Measurements from ENCODE around the gene OLFML1. TPM values are rescaled to one million over a fixed set of nuclear protein-coding genes. Genes with fewer than 3 reads are reported as not detected.

The OLFML1 gene
- total RNA-seq, 1 experiment from 2014 or later, result not detected

GRCh38 chr11:7532405-7533145 is 47.3 kb downstream of the OLFML1 start:
- DNase-seq (ENCODE audit: low read depth), result no peak

- no peak for DNase-seq (ENCODE audit: low read depth)
Measured at GRCh38 chr11:7533199-7534041, 48.1 kb downstream of the OLFML1 start.

- DNase-seq (ENCODE audit: low read depth), result no peak
Measured at GRCh38 chr11:7534042-7534378, 48.7 kb downstream of the OLFML1 start.

- no peak for DNase-seq (ENCODE audit: low read depth)
Measured at GRCh38 chr11:7536100-7536499, 50.8 kb downstream of the OLFML1 start.

GRCh38 chr11:7537265-7537664 is 52.0 kb downstream of the OLFML1 start:
- DNase-seq (ENCODE audit: low read depth), result no peak

GRCh38 chr11:7538031-7538430 is 52.7 kb downstream of the OLFML1 start:
- DNase-seq (ENCODE audit: low read depth), result no peak

GRCh38 chr11:7538466-7539454 is 53.5 kb downstream of the OLFML1 start:
- no peak for DNase-seq (ENCODE audit: low read depth)

- no peak for DNase-seq (ENCODE audit: low read depth)
Measured at GRCh38 chr11:7540830-7541555, 55.7 kb downstream of the OLFML1 start.

GRCh38 chr11:7543302-7543701 is 58.0 kb downstream of the OLFML1 start:
- no peak for DNase-seq (ENCODE audit: low read depth)

GRCh38 chr11:7544021-7544420 is 58.7 kb downstream of the OLFML1 start:
- DNase-seq (ENCODE audit: low read depth), result no peak

- DNase-seq (ENCODE audit: low read depth), result no peak
Measured at GRCh38 chr11:7545611-7546010, 60.3 kb downstream of the OLFML1 start.

GRCh38 chr11:7546324-7546791 is 61.1 kb downstream of the OLFML1 start:
- no peak for DNase-seq (ENCODE audit: low read depth)

- DNase-seq (ENCODE audit: low read depth), result no peak
Measured at GRCh38 chr11:7547687-7548086, 62.4 kb downstream of the OLFML1 start.

GRCh38 chr11:7548659-7549274 is 63.5 kb downstream of the OLFML1 start:
- no peak for DNase-seq (ENCODE audit: low read depth)

- DNase-seq (ENCODE audit: low read depth), result no peak
Measured at GRCh38 chr11:7549681-7550080, 64.4 kb downstream of the OLFML1 start.

- DNase-seq (ENCODE audit: low read depth), result peak; percentile 30
Measured at GRCh38 chr11:7551571-7551970, 66.3 kb downstream of the OLFML1 start.

GRCh38 chr11:7552666-7553065 is 67.4 kb downstream of the OLFML1 start:
- no peak for DNase-seq (ENCODE audit: low read depth)

GRCh38 chr11:7555052-7555699 is 69.9 kb downstream of the OLFML1 start:
- DNase-seq (ENCODE audit: low read depth), result no peak

- DNase-seq (ENCODE audit: low read depth), result no peak
Measured at GRCh38 chr11:7558046-7558445, 72.7 kb downstream of the OLFML1 start.

Measured in RPMI7951 (cell line).